Neural cell (in vitro differentiated cells): Measurements from ENCODE around the gene BCO2.

ENCODE experiments used
- EP300 ChIP-seq: fragments of 450-650 bp; conservative IDR thresholded peaks from 2 replicates; pipeline ENCODE4 v1.6.1; 2014; ENCODE audit warnings: antibody characterized with exemption, mild to moderate bottlenecking, moderate library complexity; ENCODE audit not compliant: poor library complexity, severe bottlenecking
- POLR2AphosphoS5 ChIP-seq: IDR thresholded peaks from 2 replicates; pipeline ENCODE4 v1.6.1; 2012
- SMC3 ChIP-seq: fragments of 450-650 bp; conservative IDR thresholded peaks from 2 replicates; pipeline ENCODE4 v1.6.1; 2014; ENCODE audit warnings: antibody characterized with exemption, mild to moderate bottlenecking, moderate library complexity; ENCODE audit not compliant: poor library complexity
- TF ChIP-seq, protein P1 (sequence below): fragments of 450-650 bp; IDR thresholded peaks from 2 replicates; pipeline ENCODE4 v1.5.1; 2014; ENCODE audit warnings: antibody characterized with exemption, mild to moderate bottlenecking, moderate library complexity; ENCODE audit not compliant: poor library complexity, severe bottlenecking

GRCh38 chr11:112219476-112220232, 44.3 kb downstream of the BCO2 start:
- TF ChIP-seq EP300, result no peak
- TF ChIP-seq, protein P1, sequence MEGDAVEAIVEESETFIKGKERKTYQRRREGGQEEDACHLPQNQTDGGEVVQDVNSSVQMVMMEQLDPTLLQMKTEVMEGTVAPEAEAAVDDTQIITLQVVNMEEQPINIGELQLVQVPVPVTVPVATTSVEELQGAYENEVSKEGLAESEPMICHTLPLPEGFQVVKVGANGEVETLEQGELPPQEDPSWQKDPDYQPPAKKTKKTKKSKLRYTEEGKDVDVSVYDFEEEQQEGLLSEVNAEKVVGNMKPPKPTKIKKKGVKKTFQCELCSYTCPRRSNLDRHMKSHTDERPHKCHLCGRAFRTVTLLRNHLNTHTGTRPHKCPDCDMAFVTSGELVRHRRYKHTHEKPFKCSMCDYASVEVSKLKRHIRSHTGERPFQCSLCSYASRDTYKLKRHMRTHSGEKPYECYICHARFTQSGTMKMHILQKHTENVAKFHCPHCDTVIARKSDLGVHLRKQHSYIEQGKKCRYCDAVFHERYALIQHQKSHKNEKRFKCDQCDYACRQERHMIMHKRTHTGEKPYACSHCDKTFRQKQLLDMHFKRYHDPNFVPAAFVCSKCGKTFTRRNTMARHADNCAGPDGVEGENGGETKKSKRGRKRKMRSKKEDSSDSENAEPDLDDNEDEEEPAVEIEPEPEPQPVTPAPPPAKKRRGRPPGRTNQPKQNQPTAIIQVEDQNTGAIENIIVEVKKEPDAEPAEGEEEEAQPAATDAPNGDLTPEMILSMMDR, result peak; percentile 94
- TF ChIP-seq SMC3, result peak; percentile 97
- no peak for TF ChIP-seq POLR2AphosphoS5
